SK-N-SH treated with all-trans-retinoic acid at 6 μM for 48 hours (cell line): ENCODE data around the gene PKNOX2.

Experiments used
- ARNTL ChIP-seq: fragments of 450-650 bp; formaldehyde crosslinking; IDR thresholded peaks from 2 replicates; pipeline ENCODE4 v1.5.0; 2020; ENCODE audit warnings: low read depth, mild to moderate bottlenecking, moderate library complexity, borderline replicate concordance
- BACH2 ChIP-seq: fragments of 250-450 bp; sonication (Bioruptor Pico); IDR thresholded peaks from 2 replicates; pipeline ENCODE4 v1.9.0; 2021; ENCODE audit warnings: mild to moderate bottlenecking, borderline replicate concordance
- CSDC2 ChIP-seq: fragments of 250-450 bp; sonication (Bioruptor Pico); IDR thresholded peaks from 2 replicates; pipeline ENCODE4 v1.5.0; 2020; ENCODE audit warnings: mild to moderate bottlenecking, moderate library complexity
- RARB ChIP-seq: fragments of 250-450 bp; sonication (Bioruptor Pico); IDR thresholded peaks from 2 replicates; pipeline ENCODE4 v1.8.0; 2021; ENCODE audit warnings: mild to moderate bottlenecking, moderate library complexity
- TCF4 ChIP-seq: fragments of 250-450 bp; sonication (Bioruptor Pico); IDR thresholded peaks from 2 replicates; pipeline ENCODE4 v1.8.0; 2021; ENCODE audit warnings: mild to moderate bottlenecking, moderate library complexity, borderline replicate concordance
- ZC3H10 ChIP-seq: fragments of 250-450 bp; sonication (Bioruptor Pico); IDR thresholded peaks from 2 replicates; pipeline ENCODE4 v1.5.1; 2021; ENCODE audit warnings: mild to moderate bottlenecking, moderate library complexity
- ZFP3 ChIP-seq: fragments of 250-450 bp; sonication (Bioruptor Pico); IDR thresholded peaks from 2 replicates; pipeline ENCODE4 v1.5.0; 2020; ENCODE audit warnings: mild to moderate bottlenecking, moderate library complexity
- ZNF565 ChIP-seq: fragments of 450-650 bp; formaldehyde crosslinking; conservative IDR thresholded peaks from 2 replicates; pipeline ENCODE4 v1.5.0; 2020; ENCODE audit warnings: low read depth, mild to moderate bottlenecking, moderate library complexity
- ZNF70 ChIP-seq: fragments of 450-650 bp; formaldehyde crosslinking; IDR thresholded peaks from 2 replicates; pipeline ENCODE4 v1.5.0; 2020; ENCODE audit warnings: mild to moderate bottlenecking, moderate library complexity
- TF ChIP-seq, protein P1 (sequence below): fragments of 250-450 bp; sonication (Bioruptor Pico); IDR thresholded peaks from 2 replicates; pipeline ENCODE4 v1.5.1; 2020; ENCODE audit warnings: low read depth, mild to moderate bottlenecking, moderate library complexity
- TF ChIP-seq, protein P2 (sequence below): fragments of 250-450 bp; sonication (Bioruptor Pico); IDR thresholded peaks from 2 replicates; pipeline ENCODE4 v1.8.0; 2020; ENCODE audit warnings: mild to moderate bottlenecking, moderate library complexity, borderline replicate concordance

DNA sequence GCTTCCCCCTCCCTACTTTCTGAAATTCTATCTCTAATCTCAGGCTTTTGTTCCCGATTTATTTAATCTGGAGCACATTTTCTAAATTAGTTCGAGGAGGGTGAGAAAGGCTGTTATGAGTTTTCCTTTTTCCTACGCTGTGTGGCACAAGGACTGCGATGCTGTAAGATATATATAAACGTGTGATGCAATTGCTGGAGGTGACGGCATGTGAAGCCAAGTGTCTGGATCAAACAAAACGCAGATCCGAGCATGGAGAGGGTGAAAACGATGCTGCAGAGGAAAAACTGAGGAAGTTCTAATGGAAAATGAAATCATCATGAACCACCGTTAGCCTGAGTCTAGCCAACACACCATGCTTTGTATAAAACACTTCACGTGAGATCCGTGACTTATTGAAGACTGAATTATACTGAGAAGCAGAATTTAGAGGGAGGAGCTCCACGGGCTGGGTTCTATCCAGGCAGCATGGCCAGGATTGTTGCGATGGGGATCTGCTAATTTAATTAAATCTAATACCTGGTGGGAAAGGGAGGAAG is 4.4 kb downstream of the PKNOX2 start:
- TF ChIP-seq, protein P1, sequence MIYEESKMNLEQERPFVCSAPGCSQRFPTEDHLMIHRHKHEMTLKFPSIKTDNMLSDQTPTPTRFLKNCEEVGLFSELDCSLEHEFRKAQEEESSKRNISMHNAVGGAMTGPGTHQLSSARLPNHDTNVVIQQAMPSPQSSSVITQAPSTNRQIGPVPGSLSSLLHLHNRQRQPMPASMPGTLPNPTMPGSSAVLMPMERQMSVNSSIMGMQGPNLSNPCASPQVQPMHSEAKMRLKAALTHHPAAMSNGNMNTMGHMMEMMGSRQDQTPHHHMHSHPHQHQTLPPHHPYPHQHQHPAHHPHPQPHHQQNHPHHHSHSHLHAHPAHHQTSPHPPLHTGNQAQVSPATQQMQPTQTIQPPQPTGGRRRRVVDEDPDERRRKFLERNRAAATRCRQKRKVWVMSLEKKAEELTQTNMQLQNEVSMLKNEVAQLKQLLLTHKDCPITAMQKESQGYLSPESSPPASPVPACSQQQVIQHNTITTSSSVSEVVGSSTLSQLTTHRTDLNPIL (CRISPR knock-in tag), result no peak
- TF ChIP-seq, protein P2, sequence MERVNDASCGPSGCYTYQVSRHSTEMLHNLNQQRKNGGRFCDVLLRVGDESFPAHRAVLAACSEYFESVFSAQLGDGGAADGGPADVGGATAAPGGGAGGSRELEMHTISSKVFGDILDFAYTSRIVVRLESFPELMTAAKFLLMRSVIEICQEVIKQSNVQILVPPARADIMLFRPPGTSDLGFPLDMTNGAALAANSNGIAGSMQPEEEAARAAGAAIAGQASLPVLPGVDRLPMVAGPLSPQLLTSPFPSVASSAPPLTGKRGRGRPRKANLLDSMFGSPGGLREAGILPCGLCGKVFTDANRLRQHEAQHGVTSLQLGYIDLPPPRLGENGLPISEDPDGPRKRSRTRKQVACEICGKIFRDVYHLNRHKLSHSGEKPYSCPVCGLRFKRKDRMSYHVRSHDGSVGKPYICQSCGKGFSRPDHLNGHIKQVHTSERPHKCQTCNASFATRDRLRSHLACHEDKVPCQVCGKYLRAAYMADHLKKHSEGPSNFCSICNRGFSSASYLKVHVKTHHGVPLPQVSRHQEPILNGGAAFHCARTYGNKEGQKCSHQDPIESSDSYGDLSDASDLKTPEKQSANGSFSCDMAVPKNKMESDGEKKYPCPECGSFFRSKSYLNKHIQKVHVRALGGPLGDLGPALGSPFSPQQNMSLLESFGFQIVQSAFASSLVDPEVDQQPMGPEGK (CRISPR knock-in tag), result no peak
- no peak for TF ChIP-seq RARB
- TF ChIP-seq CSDC2 (CRISPR knock-in tag), result no peak
- TF ChIP-seq ZFP3 (CRISPR knock-in tag), result no peak
- TF ChIP-seq ZC3H10 (CRISPR knock-in tag), result no peak
- TF ChIP-seq TCF4 (CRISPR knock-in tag), result no peak
- no peak for TF ChIP-seq BACH2 (CRISPR knock-in tag)
- TF ChIP-seq ARNTL (CRISPR knock-in tag), result no peak
- no peak for TF ChIP-seq ZNF70 (CRISPR knock-in tag)
- TF ChIP-seq ZNF565 (CRISPR knock-in tag), result no peak
